Stimulated activated CD8-positive, alpha-beta memory T cell treated with anti-CD3 and anti-CD28 coated beads, Interleukin-7, amount 100 ng/mL, for 24 hours (primary cell): ENCODE measurements around the gene STIM1.

ENCODE experiments used
- DNase-seq: peaks from one replicate; pipeline ENCODE4 v3.0.0-alpha.2; 2020; ENCODE audit warnings: low read depth

The STIM1 gene

DNA sequence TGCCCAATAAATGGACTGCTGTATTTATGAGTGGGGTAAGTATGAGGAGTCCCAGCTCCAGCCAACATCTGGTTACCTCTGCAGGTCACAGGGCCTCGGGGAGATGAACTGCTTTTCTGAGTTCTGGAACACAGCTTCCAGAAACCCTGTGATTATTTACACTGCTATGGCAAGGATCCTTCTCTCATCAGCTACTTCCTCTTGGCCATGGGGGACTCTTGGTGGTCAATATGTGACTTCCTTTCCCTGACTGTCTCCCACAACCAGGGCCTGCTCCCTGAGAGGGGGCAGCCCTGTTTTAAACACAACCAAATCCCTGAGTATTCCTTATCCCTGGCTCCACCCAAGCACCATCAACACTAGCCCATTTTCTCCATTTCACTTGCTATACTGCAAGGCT is 24.7 kb upstream of the STIM1 start:
- DNase-seq: no peak

DNA sequence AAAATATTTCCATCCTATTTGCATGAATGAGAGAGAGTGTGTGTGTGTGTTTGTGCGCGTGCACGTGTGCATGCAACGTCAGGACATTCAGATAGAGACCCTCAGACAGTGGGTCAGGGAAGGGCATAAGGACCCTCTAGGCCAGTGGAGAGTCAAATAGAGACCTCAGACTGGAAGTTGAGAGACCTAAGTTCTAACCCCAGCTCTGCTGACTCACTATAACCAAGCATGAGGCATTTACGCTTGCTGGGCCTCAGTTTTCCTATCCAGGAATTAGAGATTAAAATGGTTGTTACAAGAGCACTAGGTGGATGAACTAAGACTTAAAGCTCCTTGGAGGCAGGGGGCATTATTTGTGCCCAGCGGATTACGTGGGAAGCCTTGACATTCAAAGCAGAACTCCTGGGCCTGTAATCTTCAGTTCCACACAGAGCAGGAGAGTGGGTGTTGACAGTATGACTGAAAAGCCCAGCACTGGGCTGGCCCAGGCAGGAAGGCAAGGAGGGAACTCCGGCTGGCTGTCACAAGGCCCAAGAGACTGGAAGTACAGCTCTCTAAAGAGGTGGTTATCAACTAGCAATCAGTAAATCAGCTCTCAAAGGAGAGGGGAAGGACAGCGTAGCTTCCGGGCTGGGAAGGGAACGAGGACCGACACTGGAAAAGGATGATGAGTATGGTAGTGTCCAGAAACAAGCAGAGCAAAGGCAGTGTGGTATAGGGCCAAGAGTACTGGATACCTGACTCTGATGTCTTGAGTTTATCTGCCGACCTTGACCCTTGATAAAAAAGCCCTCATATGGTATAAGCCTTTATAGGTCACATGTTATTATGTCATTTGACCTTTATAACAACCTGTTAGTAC is 23.9 kb upstream of the STIM1 start:
- DNase-seq: no peak

DNA sequence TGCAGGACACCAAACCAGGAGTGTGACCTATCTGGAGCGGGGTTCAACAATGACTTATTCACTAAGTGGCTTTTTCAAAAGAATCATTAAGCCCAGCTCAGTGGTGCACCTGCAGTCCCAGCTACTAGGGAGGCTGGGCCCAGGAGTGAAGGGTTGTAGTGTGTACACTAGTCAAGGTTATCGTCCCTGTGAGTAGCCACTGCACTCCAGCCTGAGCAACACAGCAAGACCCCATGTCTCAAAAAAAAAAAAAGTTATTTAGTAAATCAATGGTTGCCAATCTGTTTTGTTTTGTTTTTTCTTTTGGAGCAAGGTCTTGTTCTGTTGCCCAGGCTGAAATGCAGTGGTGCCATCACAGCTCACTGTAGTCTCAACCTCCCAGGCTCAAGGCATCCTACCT is 22.6 kb upstream of the STIM1 start:
- DNase-seq: no peak

DNA sequence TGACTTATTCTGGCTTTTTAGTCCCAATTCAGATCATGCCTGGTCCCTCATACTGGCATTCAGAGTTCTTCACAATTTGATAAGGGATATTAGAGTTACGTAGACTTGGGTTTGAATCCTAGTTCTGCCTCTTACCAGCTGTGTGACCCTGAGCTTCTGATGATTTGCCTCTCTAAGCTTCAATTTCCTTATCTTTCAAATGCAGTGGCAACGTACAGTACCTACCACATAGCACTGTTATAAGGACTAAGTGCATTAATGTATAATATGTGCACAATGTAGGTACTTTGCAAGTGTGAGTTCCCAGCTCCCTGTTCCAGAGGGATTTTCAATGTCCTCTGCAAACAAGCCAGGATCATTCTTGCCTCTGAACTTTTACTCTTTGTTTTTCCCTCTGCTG is 22.0 kb upstream of the STIM1 start:
- no peak for DNase-seq

DNA sequence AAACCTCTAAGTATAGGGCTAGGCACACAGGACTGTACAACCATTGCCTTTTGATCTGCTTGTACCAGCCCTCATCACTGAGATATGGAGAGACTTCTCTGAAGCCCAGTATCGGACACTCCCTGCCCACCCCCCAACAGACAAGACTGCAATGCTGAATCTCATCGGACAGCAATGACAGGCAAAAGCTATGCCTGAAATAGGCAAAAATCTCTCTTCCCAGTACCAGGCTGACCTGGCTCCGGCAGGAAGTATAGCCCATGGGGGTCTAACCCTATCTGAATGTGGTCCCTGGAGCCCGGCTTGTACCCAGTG is 21.2 kb upstream of the STIM1 start:
- DNase-seq: no peak

DNA sequence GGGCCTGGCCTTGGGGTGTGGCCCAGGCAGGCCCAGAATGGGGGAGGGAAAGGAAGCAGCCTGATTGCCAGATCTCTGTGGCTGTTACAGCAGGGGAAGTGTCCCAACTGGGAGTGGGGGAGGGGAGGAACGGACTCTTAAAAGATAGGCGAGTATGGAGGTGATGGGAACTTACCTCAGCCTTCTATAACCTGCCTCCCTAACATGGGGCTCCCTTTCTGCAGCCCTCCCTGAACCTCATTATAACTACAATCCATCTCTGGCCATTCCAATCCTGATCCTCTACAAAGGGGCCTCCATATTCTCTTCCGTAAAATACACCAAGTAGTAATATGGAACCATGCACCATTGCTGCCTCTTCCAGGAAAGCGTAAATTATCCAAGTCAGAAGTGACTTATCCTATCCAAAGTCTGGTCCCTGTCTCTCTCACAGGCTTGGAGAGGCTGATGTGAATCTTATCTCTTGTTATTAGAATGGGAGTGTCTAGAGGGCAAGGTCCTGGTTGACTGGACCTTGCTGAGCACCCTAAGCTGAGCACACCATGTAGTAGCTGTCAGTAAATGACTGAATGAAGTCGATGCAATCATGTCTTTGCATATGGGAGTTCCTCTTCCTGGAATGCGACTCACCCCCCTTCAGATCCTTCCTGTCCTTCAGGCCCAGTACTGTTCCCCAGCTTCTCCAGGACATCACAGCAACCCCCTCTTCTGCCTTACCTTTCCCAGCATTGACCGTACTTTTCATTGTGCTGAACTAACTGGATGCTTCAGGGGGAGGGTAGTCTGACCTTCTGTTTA is 20.6 kb upstream of the STIM1 start:
- no peak for DNase-seq

DNA sequence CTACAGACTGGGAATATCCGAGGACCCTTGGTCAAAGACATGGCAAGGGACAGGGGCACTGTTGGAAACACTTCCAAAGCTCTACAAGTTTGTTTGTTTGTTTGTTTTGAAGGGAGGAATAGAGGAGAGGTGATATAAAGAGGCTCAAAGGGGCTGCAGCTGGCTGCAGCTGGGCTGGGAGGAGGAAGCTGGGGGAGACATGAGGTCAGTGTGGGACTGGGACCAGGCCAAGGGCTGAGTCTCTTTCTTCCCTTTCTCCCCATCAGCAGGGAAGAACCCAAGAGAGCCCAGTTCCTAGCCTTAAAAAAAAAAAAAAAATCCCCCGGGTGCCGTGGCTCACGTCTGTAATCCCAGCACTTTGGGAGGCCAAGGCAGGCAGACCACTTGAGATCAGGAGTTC is 19.7 kb upstream of the STIM1 start:
- no peak for DNase-seq

DNA sequence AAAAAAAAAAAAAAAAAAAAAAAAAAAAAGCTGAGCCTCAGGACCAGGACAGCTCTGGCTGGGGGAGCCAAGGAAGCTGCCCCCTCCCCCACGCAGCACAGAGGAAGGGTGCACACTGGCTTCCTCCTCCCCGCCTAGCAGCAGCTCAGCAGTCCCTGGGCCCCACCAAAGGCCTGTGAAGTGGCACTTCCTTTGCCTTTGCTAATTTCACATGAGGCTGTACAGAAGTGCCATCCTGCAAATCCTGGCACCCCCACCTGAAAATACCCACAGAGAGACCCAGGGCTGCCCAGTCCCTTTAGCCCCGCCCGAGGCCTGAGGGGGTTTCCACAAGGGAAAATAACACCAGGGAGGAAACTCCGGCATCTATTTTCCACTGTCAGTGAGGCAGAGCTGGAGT is 18.6 kb upstream of the STIM1 start:
- no peak for DNase-seq

DNA sequence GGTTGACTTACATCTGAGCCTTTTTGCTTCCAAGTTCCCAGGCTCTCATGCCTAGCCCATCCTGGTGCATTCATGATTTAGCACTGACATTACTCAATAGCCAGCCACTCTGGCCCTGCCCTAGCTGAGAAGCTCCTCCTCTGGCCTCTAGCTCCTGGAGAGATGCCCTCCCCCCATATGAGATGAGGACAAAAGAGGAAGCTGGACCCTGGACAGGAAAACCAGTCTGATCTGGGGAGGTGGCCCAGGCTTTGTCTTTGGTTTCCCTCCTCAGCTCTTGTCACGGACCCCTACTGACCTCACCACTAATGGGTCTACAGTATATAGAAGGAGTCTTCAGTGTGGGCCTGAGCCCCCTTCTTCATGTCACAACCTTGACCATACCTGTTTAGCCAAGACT is 17.7 kb upstream of the STIM1 start:
- DNase-seq: no peak

DNA sequence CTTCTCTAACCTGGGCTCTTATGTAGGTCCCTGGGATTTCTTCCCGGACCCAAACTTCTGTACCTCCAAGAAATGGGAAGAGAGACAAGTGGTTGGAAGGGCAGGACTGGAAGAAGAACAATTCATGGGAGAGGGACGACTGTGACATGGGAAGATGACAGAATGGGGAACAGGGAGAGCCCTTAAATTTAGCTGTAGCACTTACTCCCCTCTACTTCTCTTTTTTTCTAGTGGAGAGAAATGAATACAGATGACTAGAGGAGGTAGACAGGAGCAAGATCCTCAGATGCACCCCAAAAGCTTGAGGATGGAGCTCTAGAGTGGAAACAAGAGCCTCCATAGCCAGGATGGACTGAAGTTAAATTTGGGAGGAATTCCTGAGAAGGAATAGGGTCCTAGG is 17.0 kb upstream of the STIM1 start:
- no peak for DNase-seq

DNA sequence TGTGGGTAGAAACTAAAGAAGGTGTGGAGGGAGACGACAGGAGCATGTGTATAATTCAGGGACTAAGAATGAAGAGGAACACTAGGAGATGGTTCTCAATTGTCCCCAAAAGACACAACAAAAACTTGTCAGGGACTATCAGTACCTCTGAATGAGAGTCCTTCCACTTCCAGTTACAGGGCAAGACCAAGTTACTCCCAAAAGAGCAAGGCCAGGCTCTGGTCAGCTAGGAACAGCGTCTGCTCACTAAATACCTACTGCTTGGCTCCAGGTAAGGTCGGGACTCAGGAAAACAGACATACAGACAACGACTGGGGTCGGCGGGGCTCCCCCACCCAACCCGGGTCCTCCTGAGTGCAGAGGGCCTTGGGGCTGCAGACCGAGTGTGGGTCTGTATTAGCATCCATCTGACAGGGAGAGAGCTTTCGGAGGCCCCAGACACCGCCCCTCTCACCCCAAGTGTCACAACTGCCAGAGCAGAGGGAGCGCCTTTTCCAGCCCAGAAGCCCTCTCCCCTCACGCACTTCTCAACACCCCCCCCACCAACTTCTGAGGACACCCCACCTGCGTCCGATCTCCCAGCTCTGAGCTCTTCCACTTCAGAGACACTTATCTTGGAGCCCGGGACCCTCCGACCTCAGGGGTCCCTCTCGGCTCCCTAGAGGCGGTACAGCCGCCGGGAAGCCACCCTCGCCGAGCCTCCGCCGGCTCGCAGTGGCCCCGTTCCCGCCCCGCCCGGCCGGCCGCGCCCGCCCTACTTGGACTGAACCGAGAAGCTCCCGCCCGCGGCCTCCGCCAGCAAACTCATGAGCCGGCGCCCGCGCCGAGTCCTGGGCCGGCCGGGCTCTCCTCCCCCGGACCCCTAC is 15.2 kb upstream of the STIM1 start:
- no peak for DNase-seq

DNA sequence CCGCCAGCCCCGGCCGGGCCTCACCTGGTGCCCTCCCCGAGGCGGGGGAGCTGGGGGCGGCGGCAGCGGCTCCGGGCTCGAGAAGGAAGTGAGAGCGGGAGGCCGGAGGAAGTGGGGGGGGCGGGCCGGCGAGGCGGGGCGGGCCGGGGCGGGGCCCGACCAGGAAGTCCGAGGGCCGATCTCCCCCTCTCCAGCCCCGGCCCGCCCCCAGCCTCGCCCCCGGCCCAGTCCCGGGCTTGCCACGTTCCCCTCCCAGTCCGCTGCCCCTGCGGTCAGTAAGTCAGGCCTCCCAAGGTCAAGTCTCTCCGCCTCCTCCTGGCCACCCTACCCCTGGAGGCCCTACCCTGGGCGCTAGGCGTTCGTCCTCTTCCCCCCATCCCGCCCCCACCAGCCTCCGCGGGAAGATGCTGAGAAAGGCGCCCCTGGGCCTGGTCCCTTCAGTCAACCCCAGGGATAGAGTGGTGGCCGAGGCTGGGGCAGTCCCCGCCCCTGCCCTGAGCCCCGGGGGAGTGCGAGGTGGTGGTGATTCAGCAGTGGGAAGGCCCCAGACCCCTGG is 14.5 kb upstream of the STIM1 start, which contains the start of gene RHOG:
RHOG (minus strand) TSS at position 90 of the 556 bp plus-strand sequence. CDS start 12,821 bp downstream, outside the sequence.
- peak; percentile 82 for DNase-seq

DNA sequence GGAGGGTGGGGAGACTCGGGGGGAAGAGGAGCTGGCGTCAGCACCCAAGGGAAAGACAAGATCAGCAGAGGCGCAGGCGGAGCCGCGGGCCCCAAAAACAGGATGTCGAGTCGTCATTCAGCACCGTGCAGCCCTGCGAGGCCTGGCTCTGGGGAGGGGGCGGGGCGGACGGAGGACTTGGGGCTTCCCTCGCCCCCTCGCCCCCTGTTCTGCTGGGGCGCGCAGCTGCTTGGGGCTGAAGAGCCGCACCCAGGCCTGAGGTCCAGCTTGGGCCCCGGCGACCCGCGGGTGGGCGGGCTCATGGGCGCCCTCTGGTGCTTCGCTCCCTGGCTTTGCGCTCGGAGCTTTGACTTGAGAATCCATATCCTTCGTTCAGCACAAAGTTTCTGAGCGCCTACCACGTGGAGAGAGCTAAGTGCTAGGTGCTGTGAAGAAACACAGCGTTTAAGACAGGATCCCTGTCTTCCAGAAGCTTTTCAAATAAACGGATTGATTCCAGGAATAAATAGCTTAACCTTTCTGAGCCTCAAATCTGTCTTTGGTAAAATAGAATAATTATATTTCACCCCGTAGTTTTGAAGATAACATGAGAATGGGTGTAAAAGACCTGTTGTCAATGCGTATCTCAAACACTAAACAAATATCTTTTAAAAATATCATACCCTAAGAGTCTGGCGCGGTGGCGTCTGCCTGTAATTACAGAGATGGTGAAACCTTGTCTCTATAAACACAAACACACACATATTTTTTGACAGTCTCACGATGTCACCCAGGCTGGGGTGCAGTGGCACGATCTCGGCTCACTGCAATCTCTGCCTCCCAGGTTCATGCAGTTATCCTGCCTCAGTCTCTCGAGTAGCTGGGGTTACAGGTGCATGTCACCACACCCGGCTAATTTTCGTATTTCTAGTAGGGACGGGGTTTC is 13.8 kb upstream of the STIM1 start:
- DNase-seq: no peak

DNA sequence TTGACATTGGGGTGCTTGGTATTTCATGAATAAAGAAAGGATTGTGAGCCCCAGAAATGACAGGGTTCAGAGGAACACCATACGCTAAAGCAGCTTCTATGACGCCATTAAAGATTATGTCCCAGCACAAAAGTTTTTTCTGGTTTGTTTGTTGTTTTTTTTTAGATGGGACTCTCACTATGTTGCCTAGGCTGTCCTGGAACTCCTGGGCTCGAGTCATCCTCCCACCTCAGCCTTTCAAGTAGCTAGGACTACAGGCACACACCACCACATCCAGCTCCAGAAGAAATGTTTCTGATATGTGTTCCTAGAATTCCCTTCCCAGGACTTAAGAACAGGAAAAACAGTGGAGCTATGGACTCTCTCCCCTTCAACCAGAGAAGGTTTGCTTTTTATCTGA is 12.1 kb upstream of the STIM1 start:
- no peak for DNase-seq

DNA sequence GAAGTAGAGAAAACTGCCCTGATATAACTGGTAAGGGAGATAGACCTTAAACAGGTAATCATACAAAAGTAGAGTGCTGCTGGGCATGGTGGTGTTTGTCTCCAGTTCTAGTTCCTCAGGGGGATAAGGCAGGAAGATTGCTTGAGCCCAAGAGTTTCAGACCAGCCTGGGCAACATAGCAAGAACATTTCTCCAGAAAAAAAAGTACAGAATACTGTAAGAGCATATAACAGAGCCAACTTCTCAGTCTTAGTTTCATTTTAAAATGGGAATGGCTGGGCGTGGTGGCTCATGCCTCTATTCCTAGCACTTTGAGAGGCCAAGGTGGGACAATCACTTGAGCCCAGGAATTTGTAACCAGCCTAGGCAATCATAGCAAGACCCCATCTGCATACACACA is 10.2 kb upstream of the STIM1 start:
- no peak for DNase-seq

DNA sequence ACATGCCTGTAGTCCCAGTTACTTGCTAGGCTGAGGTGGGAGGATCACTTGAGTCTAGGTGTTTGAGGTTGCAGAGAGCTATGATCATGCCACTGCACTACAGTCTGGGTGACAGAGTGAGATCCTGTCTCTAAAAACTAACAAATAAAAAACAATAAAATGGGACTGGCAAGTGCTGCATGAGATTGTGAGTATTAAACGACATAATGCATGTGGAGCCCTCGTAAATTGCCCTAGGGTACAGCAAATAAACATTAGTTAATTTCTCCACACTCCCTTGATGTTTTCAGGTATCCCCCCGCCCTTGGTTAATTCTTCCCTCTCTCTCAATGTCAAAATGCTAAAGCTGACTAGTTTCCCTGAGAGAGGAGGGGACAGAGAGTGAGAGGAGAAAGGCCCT is 9.8 kb upstream of the STIM1 start:
- DNase-seq: no peak

DNA sequence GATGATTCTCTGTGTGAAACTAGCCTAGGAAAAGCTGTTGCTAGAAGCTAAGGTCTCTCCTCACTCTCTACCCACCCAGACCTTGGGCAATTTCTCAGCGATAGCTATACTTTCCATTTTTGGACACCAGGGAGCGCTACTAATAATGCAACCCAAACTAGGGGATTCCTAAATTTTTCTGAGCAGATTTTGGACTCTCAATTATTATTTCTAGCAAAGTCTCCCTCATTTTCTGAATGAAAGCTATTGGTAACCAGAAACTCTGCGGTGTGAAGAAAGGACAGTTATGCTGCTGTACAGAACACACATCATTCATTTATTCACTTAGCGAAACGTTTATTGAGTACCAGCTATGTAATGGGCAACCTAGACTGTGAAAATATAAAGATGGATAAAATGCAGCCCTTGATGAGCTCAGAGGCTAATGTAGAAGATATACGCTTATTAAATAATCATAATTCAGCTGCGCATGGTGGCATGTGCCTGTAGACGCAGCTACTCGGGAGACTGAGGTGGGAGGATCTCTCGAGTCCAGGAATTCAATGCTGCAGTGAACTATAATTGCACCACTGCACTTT is 6.1 kb upstream of the STIM1 start:
- DNase-seq: no peak

DNA sequence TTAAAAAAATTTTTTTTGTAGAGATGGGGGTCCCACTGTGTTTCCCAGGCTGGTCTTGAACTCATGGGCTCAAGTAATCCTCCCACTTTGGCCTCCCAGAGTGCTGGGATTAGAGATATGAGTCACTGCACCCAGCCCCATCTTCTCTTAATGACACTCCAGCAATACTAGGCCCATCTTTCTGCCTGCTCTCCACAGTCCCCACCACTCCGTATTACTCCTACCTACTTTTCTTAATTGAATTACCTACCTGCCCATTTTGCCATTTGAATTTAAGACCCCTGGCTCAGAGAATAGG is 2.0 kb upstream of the STIM1 start:
- DNase-seq: no peak

DNA sequence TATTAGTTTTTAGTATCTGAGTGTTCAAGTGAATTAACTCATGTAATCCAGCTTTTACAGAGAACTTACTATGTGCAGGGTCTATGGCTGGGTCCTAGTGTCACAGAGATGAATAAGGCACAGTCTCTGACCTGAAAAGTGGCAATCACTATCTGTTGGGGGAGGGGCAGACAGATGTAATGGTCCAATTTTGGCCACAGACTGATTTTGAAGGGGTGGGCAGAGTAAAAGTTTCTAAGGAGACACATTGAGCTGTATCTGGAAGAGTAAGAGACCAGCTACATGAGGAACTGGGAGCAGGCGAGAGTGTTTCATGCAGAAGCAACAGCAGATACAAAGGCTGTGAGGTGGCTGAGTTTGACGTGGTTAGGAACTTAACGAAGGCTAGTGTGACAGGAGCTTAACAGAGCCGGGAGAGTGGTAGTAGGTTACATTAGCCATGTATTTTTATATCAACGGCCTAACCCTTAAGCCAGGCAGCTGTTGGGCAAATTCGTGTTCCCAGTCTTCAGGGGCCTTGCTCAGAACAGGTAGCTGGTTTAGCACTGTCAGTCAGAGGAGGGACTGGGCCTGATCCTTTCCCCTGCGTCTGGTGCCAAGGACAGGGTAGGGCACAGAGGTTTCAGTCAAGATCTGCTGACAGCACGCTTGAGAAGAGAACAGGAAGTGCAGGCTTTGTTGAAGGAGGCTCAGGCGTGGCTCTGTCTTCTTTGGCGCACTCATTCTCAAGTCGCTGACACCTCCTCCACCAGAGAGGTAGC is 1.4 kb upstream of the STIM1 start:
- no peak for DNase-seq

DNA sequence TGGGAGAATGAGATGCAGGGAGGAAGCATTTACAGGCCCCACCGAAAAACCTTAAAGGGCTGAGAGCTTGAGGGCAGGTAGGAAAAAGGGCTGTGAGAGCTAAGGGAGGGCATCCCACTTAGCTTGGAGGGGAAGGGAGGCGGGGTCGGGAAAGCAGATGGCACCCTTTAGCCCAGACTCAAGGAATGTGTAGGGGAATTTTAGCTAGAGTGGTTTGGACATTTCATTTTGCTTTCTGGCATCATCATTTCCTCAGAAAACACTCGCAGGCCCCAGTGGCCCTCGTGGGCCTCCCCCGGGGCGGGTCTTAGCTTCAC is 846 bp upstream of the STIM1 start:
- DNase-seq: no peak
